Thoracic aorta (tissue), 2 donors: Measurements from ENCODE around the gene LDHD. TPM values are rescaled to one million over a fixed set of nuclear protein-coding genes. Genes with fewer than 3 reads are reported as not detected.

ENCODE experiments used
- ATAC-seq: fragments of 150-250 bp; one replicate; pipeline ENCODE4 v1.8.0; 2017; ENCODE audit warnings: low read depth; ENCODE audit not compliant: insufficient number of reproducible peaks, low FRiP score
- DNase-seq: peaks from one replicate; pipeline ENCODE4 v3.0.0-alpha.2; 2020; ENCODE audit warnings: low spot score
- H3K27ac ChIP-seq, 2 donors: fragments of 200-600 bp; sonication (generic); 1 replicate in 1 of 2; 2 replicates in 1 of 2; pipeline ENCODE4 v1.5.1; 2016; ENCODE audit warnings: mild to moderate bottlenecking in 2 of 2, moderate library complexity in 2 of 2
- H3K27me3 ChIP-seq: fragments of 200-600 bp; sonication (generic); replicated peaks from 2 replicates; pipeline ENCODE4 v1.6.0; 2016; ENCODE audit warnings: mild to moderate bottlenecking; ENCODE audit not compliant: insufficient read depth
- H3K36me3 ChIP-seq: fragments of 200-600 bp; sonication (generic); one replicate; pipeline ENCODE4 v1.5.1; 2016
- H3K4me1 ChIP-seq, 2 donors: fragments of 200-600 bp; sonication (generic); 1 replicate in 1 of 2; 2 replicates in 1 of 2; pipeline versions ENCODE4 v1.5.1 to v1.6.0; 2016; ENCODE audit warnings: low read depth in 2 of 2, mild to moderate bottlenecking in 1 of 2; ENCODE audit not compliant: control insufficient read depth in 1 of 2
- H3K4me3 ChIP-seq: fragments of 200-600 bp; sonication (generic); 2 replicates; pipeline ENCODE4 v1.5.1; 2016; ENCODE audit warnings: mild to moderate bottlenecking
- H3K9me3 ChIP-seq: fragments of 200-600 bp; sonication (generic); 2 replicates; pipeline ENCODE4 v1.5.1; 2016
- total RNA-seq, 2 donors: library from RNA; depleted of rRNA; stranded (reverse); fragments of >200 nt; gene quantifications; one replicate each; pipeline versions ENCODE4 v1.1.0 to v1.2.3, GENCODE V29; 2016
- TF ChIP-seq, protein P1 (sequence below): fragments of 200-600 bp; sonication (generic); IDR thresholded peaks from one replicate; pipeline ENCODE4 v1.5.1; 2019; ENCODE audit warnings: antibody characterized with exemption

LDHD gene
- total RNA-seq, 2 donors from 2014 or later, result 7.2 to 14.1 TPM

- no peak for DNase-seq
- no peak overlapping the region for H3K27ac ChIP-seq
- TF ChIP-seq, protein P1, sequence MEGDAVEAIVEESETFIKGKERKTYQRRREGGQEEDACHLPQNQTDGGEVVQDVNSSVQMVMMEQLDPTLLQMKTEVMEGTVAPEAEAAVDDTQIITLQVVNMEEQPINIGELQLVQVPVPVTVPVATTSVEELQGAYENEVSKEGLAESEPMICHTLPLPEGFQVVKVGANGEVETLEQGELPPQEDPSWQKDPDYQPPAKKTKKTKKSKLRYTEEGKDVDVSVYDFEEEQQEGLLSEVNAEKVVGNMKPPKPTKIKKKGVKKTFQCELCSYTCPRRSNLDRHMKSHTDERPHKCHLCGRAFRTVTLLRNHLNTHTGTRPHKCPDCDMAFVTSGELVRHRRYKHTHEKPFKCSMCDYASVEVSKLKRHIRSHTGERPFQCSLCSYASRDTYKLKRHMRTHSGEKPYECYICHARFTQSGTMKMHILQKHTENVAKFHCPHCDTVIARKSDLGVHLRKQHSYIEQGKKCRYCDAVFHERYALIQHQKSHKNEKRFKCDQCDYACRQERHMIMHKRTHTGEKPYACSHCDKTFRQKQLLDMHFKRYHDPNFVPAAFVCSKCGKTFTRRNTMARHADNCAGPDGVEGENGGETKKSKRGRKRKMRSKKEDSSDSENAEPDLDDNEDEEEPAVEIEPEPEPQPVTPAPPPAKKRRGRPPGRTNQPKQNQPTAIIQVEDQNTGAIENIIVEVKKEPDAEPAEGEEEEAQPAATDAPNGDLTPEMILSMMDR, result no peak
- H3K36me3 ChIP-seq, result no peaks in the 10 kb centered on the region
- peaks cover 26 to 38% of the 10 kb centered on the region in 2 donors for H3K4me1 ChIP-seq
- H3K9me3 ChIP-seq, result no peaks in the 10 kb centered on the region
- no peaks in the 10 kb centered on the region for H3K27me3 ChIP-seq
- no peak overlapping the region for H3K4me3 ChIP-seq
- ATAC-seq, result no peak
Observed at GRCh38 chr16:75114179-75114945, 2.2 kb downstream of the LDHD start.

DNA sequence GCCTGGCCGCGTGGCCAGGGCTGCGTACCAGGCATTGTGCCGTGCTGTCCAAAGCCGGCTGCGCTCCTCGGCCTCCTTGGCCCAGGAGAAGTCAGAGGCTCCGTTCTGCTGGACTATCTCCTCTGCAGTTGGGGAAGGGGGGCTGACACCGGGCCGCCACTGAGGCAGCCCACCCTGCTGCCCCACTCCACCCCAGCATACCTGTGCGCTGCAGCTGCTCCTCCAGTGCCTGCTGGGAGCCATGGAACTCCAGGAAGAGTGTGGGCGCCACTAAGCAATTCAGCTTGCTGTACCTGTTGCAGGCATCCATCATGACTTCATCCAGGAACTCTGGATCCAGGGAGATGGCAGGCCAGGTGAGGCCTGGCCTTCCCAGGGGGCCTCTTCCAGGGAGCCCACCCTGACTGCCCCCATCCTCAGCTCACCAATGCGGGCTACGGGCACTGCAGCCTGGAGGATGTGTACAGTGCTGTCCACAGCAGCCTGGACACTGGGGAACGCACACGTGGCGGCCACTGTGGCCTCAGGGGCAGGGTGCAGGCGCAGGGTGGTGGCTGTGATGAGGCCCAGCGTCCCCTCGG, 2.9 kb downstream of the LDHD start:
- Histone ChIP-seq H3K36me3 (no peaks in the 10 kb centered on the region), H3K4me1 (peaks cover 30 to 45% of the 10 kb centered on the region in 2 donors), H3K9me3 (no peaks in the 10 kb centered on the region), H3K27ac (no peak overlapping the region), H3K4me3 (no peak overlapping the region), H3K27me3 (no peaks in the 10 kb centered on the region)
- DNase-seq, result no peak
- ATAC-seq, result no peak
- TF ChIP-seq, protein P1, result no peak

DNA sequence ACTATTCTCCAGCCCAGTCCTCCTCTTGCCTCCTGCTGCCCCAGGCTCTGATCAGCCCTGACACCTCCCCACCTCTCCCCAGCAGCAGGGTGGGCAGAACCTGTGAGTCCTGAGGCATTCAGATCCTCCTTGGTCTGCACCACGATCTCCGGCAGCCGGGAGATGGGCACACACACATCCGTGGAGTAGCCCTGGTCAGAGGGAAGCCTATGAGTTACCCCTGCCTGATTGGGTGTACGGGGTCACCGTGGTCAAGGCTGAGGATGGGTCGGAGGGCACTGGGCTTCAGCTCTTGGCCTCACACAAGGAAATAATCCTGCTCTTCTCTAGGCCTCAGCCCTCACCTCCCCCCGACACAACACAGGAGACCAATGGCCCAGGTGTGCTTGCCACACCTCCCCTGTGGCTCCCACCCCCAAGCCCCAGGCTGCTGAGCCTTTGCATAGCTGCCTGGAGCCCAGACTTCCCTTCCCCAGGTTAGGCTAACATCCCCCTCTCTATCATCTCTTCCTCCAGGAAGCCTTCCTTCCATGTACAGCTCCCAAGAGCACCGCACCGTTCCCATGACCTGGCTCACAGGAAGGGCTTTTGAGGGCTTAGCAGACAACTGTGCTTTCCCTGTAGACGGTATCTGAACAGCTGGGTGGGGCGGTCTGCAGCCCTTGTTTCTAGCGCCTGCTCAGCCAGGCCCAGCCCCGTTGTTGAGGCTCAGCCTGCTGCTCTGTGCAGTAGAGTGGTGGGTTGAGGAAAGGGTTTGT, 3.7 kb downstream of the LDHD start:
- Histone ChIP-seq H3K9me3 (no peaks in the 10 kb centered on the region), H3K4me1 (peaks cover 34 to 47% of the 10 kb centered on the region in 2 donors), H3K4me3 (no peak overlapping the region), H3K27me3 (no peaks in the 10 kb centered on the region), H3K36me3 (no peaks in the 10 kb centered on the region), H3K27ac (no peak overlapping the region)
- TF ChIP-seq, protein P1, result no peak
- ATAC-seq (no peak), DNase-seq (no peak)

DNA sequence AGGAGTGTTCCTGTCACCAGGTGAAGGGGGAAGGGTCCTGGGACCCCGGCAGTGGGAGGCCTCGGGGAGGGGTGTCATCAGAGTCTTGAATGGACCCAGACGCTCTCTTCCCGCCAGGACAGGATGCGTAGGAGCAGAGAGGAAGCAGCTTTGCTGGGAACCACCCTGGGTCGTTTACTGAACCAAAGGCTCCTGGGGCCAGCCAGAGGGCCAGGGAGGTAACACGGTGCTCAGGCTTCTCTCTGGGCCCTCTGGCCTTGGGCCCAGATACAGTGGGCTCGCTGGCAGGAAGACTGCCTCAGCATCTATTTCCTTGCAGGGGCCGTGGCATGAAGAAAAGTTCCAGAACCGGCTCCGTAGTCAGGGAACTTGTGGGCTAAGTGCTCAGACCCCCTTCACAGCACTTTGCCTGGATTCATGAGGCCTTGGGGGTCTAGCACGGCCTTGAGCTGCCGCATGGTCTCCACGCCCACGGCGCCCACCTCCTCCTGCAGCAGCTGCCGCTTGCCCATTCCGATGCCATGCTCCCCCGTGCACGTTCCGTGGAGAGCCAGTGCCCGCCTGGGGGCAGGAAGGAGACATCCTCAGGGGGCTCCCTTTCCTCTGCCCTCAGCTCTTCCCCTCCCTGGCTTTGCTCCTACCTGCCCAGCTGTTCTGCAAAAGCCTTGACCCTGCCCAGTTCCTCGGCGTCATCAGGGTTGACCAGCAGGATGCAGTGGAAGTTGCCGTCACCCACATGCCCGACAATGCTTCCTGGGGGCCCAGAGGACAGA, 4.4 kb downstream of the LDHD start:
- TF ChIP-seq, protein P1, result no peak
- no peak overlapping the region for H3K4me3 ChIP-seq
- H3K27me3 ChIP-seq, result no peaks in the 10 kb centered on the region
- ATAC-seq, result no peak
- peak overlapping the region in 1 of 2 donors; percentile 93 for H3K27ac ChIP-seq
- H3K9me3 ChIP-seq, result no peaks in the 10 kb centered on the region
- H3K36me3 ChIP-seq, result no peaks in the 10 kb centered on the region
- H3K4me1 ChIP-seq, result peaks cover 34 to 47% of the 10 kb centered on the region in 2 donors
- no peak for DNase-seq
